ENCODE data around the gene WRNIP1.

GRCh38 chr6:2831392-2831791, 66.2 kb downstream of the WRNIP1 start:
- TF ChIP-seq EZH2phosphoT487 (IDR thresholded peaks at IDR 0.05; ENCODE audit: borderline replicate concordance): no peak
- TF ChIP-seq CTCF (conservative IDR thresholded peaks at IDR 0.05; ENCODE audit: low read length): peak; percentile 20; the same call in 1 of the 2 replicates
